Right lobe of liver (tissue), 6 donors: ENCODE results near the gene DNM1. TPM values are rescaled to one million over a fixed set of nuclear protein-coding genes. Genes with fewer than 3 reads are reported as not detected.

Source experiments
- ATAC-seq, 4 donors: fragments of 200-7000 bp; cut with Tn5 transposase; one replicate each; pipeline ENCODE4 v1.9.1; 2020; ENCODE audit warnings: mild to moderate bottlenecking in 4 of 4, moderate library complexity in 4 of 4
- DNase-seq, 3 donors: peaks; one replicate each; pipeline ENCODE4 v3.0.0-alpha.2; 2020
- H3K27ac ChIP-seq, 3 donors: fragments of 200-600 bp; one replicate each; pipeline ENCODE4 v1.8.0; 2022
- H3K27me3 ChIP-seq, 2 donors: fragments of 200-600 bp; one replicate each; pipeline ENCODE4 v1.8.0; 2022
- H3K36me3 ChIP-seq, 4 donors: fragments of 200-600 bp; sonication (generic) in 1 of 4; one replicate each; pipeline versions ENCODE4 v1.5.1 to v1.8.0; 2017 to 2022; ENCODE audit warnings: control low read depth in 1 of 4
- H3K4me1 ChIP-seq, 4 donors: fragments of 200-600 bp; sonication (generic) in 1 of 4; one replicate each; pipeline versions ENCODE4 v1.5.1 to v1.8.0; 2017 to 2022; ENCODE audit warnings: control low read depth in 1 of 4
- H3K4me3 ChIP-seq, 3 donors: fragments of 200-600 bp; one replicate each; pipeline ENCODE4 v1.8.0; 2022
- H3K9me3 ChIP-seq, 4 donors: fragments of 200-600 bp; sonication (generic) in 1 of 4; one replicate each; pipeline versions ENCODE4 v1.5.1 to v1.8.0; 2017 to 2022; ENCODE audit warnings: control low read depth in 1 of 4
- CTCF ChIP-seq, 4 donors: fragments of 200-600 bp in 3 of 4; fragments of 450-650 bp in 1 of 4; IDR thresholded peaks; one replicate each; pipeline versions ENCODE4 v1.5.1 to v1.8.0; 2016 to 2022; ENCODE audit warnings: antibody characterized with exemption in 4 of 4, mild to moderate bottlenecking in 2 of 4
- POLR2A ChIP-seq: fragments of 450-650 bp; IDR thresholded peaks from one replicate; pipeline ENCODE4 v1.6.1; 2017; ENCODE audit warnings: antibody characterized with exemption, mild to moderate bottlenecking
- WGBS: methylation state at CpG from one replicate; pipeline ENCODE4 v1.1.6; 2018; ENCODE audit warnings: low coverage, low lambda C conversion rate; ENCODE audit not compliant: insufficient coverage; ENCODE audit errors: missing lambda C conversion rate; 5-methylcytosine and 5-hydroxymethylcytosine counted together
- intact Hi-C, 2 donors: fragments of 100-400 bp; cut with DNase I; formaldehyde crosslinking; loops; one replicate each; pipeline versions ENCODE4 v1.11.2 to v1.14.1; 2022
- total RNA-seq, 6 experiments: library from RNA; depleted of rRNA in 2 of 6; stranded (reverse); fragments of >200 nt in 2 of 6; fragmentation: NEBNext Ultra II Directional in 3 of 6; extraction: Animal tissue kit (Norgen Biotek cat#: 25700) in 3 of 6; gene quantifications; one replicate each; pipeline versions ENCODE4 v1.1.0 to v1.2.4, GENCODE V29; 2016 to 2023
- donor health status: DM: no; HTN: yes; CAD: no.
- donor health status: DM: no; HTN: no; CAD: no.
- donor health status: DM: no; HTN: no; CAD: no.
- donor health status: DM: no; HTN: yes; CAD: no.
- donor health status: DM: no; HTN: yes; CAD: no.

DNM1 gene
- total RNA-seq, 6 experiments from 2014 or later: 0.43 to 3.1 (median 1.8) TPM

DNA sequence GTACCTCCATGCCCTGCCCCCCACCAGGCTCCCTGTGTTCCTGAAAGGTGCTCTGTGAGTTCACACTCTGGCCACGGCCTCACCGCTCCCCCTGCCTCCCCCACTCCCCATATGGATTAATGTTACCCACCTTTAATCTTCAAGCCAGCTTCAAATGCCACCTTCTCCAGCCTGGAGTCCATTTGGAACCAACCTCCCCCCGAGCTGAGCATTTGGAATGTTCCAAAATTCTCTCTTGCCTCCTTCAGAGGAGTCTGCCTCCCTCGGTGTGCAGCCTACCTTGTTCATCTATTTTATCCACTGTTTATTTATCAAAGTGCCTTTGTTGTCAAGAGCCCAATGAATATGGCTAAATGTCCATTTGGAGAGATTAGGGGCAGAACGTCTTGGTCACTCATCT lies 68.3 kb downstream of the DNM1 start:
- WGBS: 80% methylated on average over 5 of the region's 5 CpGs
- intact Hi-C loops: no loop called here
- ATAC-seq (no peak), DNase-seq (no peak)
- TF ChIP-seq CTCF (IDR thresholded peaks at IDR 0.05) (no peak), POLR2A (no peak)
- Histone ChIP-seq H3K36me3 (peaks cover 0 to 38% (median 8%) of the 10 kb centered on the region in 4 donors), H3K4me3 (no peak overlapping the region), H3K4me1 (peaks cover 0 to 9% (median 0%) of the 10 kb centered on the region in 4 donors), H3K27me3 (no peaks in the 10 kb centered on the region), H3K9me3 (no peaks in the 10 kb centered on the region), H3K27ac (no peak overlapping the region)

DNA sequence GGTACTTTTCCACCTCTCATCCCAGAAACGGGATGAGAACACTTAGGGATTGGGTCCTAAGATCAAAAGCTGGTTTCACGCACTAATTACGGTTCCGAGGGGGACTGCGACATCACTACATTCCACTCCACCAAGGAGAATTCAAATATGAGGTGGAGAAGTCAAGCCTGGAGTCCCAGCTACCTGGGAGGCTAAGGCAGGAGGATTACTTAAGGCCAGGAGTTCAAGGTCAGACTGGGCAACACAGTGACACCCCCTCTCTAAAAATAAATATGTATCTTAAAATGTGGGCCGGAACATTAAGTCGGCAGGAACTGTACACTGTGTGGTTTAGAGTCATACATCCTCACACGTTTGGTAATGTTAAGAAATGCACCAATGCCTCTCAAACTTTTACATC lies 71.1 kb downstream of the DNM1 start:
- Histone ChIP-seq H3K27ac (no peak overlapping the region), H3K4me3 (no peak overlapping the region), H3K36me3 (peaks cover 0 to 28% (median 8%) of the 10 kb centered on the region in 4 donors), H3K27me3 (no peaks in the 10 kb centered on the region), H3K4me1 (peaks cover 0 to 19% (median 4%) of the 10 kb centered on the region in 4 donors), H3K9me3 (no peaks in the 10 kb centered on the region)
- TF ChIP-seq POLR2A (no peak), CTCF (IDR thresholded peaks at IDR 0.05) (no peak)
- no peak for ATAC-seq
- DNase-seq: no peak
- intact Hi-C loops: no loop called here
- WGBS: 60% methylated on average over 8 of the region's 8 CpGs

- ATAC-seq (peak; percentile 58 to 69 (median 64)), DNase-seq (no peak)
- Histone ChIP-seq H3K4me1 (peaks cover 0 to 19% (median 4%) of the 10 kb centered on the region in 4 donors), H3K9me3 (no peaks in the 10 kb centered on the region), H3K36me3 (peaks cover 0 to 26% (median 8%) of the 10 kb centered on the region in 4 donors), H3K27ac (peak within 1 kb of the TSS; percentile 74 to 83 (median 79)), H3K27me3 (no peaks in the 10 kb centered on the region), H3K4me3 (peak within 1 kb of the TSS; percentile 89 to 96 (median 94))
- intact Hi-C loops: no loop called here
- WGBS: under 1% methylated on average over 15 of the region's 57 CpGs
- TF ChIP-seq POLR2A: no peak
- TF ChIP-seq CTCF (IDR thresholded peaks at IDR 0.05): no peak
These were observed 72.2 kb downstream of the DNM1 start, which contains the start of gene GOLGA2 for GRCh38 chr9:128275198-128276007. Gene GOLGA2 (minus strand): TSS chr9:128276007. CDS start chr9:128275976, 31 bp downstream.

- TF ChIP-seq CTCF (IDR thresholded peaks at IDR 0.05) (no peak), POLR2A (peak; percentile 96)
These were observed 72.9 kb downstream of the DNM1 start, which contains the start of gene SWI5 for GRCh38 chr9:128276008-128276573. Gene SWI5 (plus strand): TSS chr9:128276276.

More at GRCh38 chr9:128276008-128276573, 72.9 kb downstream of the DNM1 start, which contains the start of gene SWI5:
- no peaks in the 10 kb centered on the region for H3K9me3 ChIP-seq
- peak within 1 kb of the TSS; percentile 89 to 96 (median 94) for H3K4me3 ChIP-seq
- peak within 1 kb of the TSS; percentile 74 to 83 (median 79) for H3K27ac ChIP-seq
- H3K36me3 ChIP-seq: peaks cover 0 to 23% (median 8%) of the 10 kb centered on the region in 4 donors
- peak; percentile 100 for DNase-seq
- peak; percentile 95 to 97 (median 96) for ATAC-seq
- H3K27me3 ChIP-seq: no peaks in the 10 kb centered on the region
- WGBS: 0% methylated on average over 23 of the region's 38 CpGs
- intact Hi-C loops: no loop called here
- peaks cover 0 to 19% (median 4%) of the 10 kb centered on the region in 4 donors for H3K4me1 ChIP-seq
